ENCODE measurements around the gene MSTO1. TPM values are rescaled to one million over a fixed set of nuclear protein-coding genes. Genes with fewer than 3 reads are reported as not detected.
"Not testable (repeated sequence)": the region's sequence is repeated elsewhere in the genome, so short reads cannot be mapped to it uniquely, and the experiment has no call there.

Gene MSTO1
- total and polyA plus RNA-seq, 12 donors = 14.8 to 23.2 (median 17.3) TPM

DNA sequence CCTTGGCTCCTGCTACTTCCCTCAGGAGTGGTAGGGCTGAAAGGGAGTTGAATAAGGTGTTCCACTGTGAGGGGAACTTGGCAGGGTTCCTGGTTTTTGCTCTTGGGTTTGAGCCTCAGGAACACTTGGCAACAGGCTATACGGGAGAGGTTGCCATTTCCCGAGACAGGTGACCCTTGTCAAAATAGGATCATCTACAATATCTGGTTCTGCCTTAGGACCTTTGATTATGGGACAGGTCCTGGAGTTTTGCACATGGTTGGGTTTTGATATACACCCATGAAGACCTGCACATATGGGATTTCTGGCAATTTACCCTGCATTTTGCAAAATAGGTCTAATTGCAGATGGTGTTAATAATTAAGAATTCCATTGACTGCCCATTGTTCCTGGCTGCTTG is 47.4 kb downstream of the MSTO1 start:
- ATAC-seq = peak in 4 of 8 donors; percentile 13 to 39 (median 30)
- WGBS, 2 donors = 52 to 61% methylated on average over 2 of the region's 2 CpGs
- TF ChIP-seq, protein P1, sequence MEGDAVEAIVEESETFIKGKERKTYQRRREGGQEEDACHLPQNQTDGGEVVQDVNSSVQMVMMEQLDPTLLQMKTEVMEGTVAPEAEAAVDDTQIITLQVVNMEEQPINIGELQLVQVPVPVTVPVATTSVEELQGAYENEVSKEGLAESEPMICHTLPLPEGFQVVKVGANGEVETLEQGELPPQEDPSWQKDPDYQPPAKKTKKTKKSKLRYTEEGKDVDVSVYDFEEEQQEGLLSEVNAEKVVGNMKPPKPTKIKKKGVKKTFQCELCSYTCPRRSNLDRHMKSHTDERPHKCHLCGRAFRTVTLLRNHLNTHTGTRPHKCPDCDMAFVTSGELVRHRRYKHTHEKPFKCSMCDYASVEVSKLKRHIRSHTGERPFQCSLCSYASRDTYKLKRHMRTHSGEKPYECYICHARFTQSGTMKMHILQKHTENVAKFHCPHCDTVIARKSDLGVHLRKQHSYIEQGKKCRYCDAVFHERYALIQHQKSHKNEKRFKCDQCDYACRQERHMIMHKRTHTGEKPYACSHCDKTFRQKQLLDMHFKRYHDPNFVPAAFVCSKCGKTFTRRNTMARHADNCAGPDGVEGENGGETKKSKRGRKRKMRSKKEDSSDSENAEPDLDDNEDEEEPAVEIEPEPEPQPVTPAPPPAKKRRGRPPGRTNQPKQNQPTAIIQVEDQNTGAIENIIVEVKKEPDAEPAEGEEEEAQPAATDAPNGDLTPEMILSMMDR (IDR thresholded peaks at IDR 0.05) = no peak

GRCh38 chr1:155661239-155661638 is 51.2 kb downstream of the MSTO1 start:
- WGBS, 2 donors = 98 to 99% methylated on average over 3 of the region's 4 CpGs
- not testable (repeated sequence) for H3K27ac ChIP-seq, ATAC-seq, H3K4me3 ChIP-seq, DNase-seq, H3K9me3 ChIP-seq, H3K27me3 ChIP-seq, H3K4me1 ChIP-seq
- intact Hi-C loops (cut with DNase I) = loop anchor here in 1 of 10 donors (5.0 kb wide), 1 partner anchor 246 kb away; no protein-coding TSS in a partner anchor
- H3K36me3 ChIP-seq = peaks cover 0 to 82% (median 63%) of the 10 kb centered on the region in 9 donors

More for the DNA sequence above, 47.4 kb downstream of the MSTO1 start:
- Histone ChIP-seq H3K4me3 (no peak overlapping the region), H3K27me3 (no peaks in the 10 kb centered on the region), H3K4me1 (peaks cover 0 to 5% (median 0%) of the 10 kb centered on the region in 9 donors), H3K27ac (no peak overlapping the region), H3K9me3 (no peaks in the 10 kb centered on the region), H3K36me3 (peaks cover 0 to 44% (median 38%) of the 10 kb centered on the region in 9 donors)
- intact Hi-C loops (cut with DNase I) = loop anchor here in 2 of 10 donors (10.0 kb wide), 2 partner anchors 63 to 303 kb away; no protein-coding TSS in a partner anchor
- no peak for DNase-seq

Other genes with a start within 250 kb of the MSTO1 start
- gene ASH1L, start 47.4 kb upstream of the MSTO1 start, total RNA-seq = 10 to 100 TPM; 42.0 to 56.8 (median 48.2) TPM
- gene ASH1L, start 47.4 kb upstream of the MSTO1 start, polyA plus RNA-seq = 10 to 100 TPM in 1 of 2 donors, 1 to 10 TPM in 1; 5.1 to 10.9 TPM
- gene YY1AP1, start 78.6 kb downstream of the MSTO1 start, total RNA-seq = 10 to 100 TPM; 61.4 to 85.1 (median 69.5) TPM
- 10 to 100 TPM; 32.3 to 34.7 TPM for gene YY1AP1, start 78.6 kb downstream of the MSTO1 start, polyA plus RNA-seq
- gene DAP3, start 78.9 kb downstream of the MSTO1 start, total RNA-seq = 100 to 1,000 TPM in 9 of 10 donors, 10 to 100 TPM in 1; 96.9 to 124 (median 113) TPM
- gene DAP3, start 78.9 kb downstream of the MSTO1 start, polyA plus RNA-seq = 100 to 1,000 TPM in 1 of 2 donors, 10 to 100 TPM in 1; 82.3 to 141 TPM
- gene GON4L, start 247.0 kb downstream of the MSTO1 start, total RNA-seq = 10 to 100 TPM; 21.6 to 30.7 (median 28.1) TPM
- gene GON4L, start 247.0 kb downstream of the MSTO1 start, polyA plus RNA-seq = 10 to 100 TPM in 1 of 2 donors, 1 to 10 TPM in 1; 8.8 to 25.5 TPM
- 10 to 100 TPM in 9 of 10 donors, 1 to 10 TPM in 1; 9.2 to 19.4 (median 12.8) TPM for gene SYT11, start 249.3 kb downstream of the MSTO1 start, total RNA-seq
- 1 to 10 TPM; 1.8 to 9.5 TPM for gene SYT11, start 249.3 kb downstream of the MSTO1 start, polyA plus RNA-seq